Amniotic epithelial cell (primary cell): Measurements from ENCODE around the gene AIFM3.
A peak's percentile ranks its signal among the peaks of the same experiment; 100 is the strongest.

Experiments
- DNase-seq: peaks from one replicate; pipeline ENCODE4 v3.0.0-alpha.2; 2010; ENCODE audit warnings: low read depth

AIFM3 gene

DNA sequence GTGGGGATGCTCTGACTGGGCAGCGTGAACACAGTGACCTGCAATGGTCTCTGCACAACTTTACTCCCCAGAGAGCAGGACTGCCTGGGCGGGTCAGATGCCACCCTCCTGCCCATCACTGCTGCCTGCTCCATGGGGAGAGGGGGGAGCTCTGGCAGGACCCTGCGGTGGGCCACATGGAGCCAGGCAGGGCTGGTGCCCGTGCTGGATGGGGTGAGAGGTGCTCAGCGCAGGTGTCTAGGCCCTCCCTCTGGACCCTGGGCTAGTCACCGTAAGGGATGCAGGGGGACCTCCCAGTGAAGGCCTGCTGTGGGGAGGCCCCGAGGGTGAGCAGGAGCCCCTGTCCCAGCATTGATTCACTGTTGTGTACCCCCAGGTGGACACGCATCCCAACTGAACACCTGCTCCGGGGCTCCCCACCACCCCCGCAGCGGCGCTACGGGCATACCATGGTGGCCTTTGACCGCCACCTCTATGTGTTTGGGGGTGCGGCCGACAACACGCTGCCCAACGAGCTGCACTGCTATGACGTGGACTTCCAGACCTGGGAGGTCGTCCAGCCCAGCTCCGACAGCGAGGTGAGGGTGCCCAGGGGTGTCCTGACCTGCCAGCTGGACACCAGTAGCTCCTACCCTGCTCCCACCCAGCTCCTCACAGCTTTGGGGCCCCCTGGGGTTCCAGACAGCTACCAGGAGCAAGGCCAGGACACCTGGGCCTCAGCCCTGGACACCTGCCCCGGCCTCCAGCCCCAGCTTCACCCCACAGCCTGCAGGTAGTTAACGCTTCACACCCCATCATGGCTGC lies 24.4 kb downstream of the AIFM3 start:
- no peak for DNase-seq

- no peak for DNase-seq
Observed at GRCh38 chr22:20992056-20992442, 25.0 kb downstream of the AIFM3 start.

DNA sequence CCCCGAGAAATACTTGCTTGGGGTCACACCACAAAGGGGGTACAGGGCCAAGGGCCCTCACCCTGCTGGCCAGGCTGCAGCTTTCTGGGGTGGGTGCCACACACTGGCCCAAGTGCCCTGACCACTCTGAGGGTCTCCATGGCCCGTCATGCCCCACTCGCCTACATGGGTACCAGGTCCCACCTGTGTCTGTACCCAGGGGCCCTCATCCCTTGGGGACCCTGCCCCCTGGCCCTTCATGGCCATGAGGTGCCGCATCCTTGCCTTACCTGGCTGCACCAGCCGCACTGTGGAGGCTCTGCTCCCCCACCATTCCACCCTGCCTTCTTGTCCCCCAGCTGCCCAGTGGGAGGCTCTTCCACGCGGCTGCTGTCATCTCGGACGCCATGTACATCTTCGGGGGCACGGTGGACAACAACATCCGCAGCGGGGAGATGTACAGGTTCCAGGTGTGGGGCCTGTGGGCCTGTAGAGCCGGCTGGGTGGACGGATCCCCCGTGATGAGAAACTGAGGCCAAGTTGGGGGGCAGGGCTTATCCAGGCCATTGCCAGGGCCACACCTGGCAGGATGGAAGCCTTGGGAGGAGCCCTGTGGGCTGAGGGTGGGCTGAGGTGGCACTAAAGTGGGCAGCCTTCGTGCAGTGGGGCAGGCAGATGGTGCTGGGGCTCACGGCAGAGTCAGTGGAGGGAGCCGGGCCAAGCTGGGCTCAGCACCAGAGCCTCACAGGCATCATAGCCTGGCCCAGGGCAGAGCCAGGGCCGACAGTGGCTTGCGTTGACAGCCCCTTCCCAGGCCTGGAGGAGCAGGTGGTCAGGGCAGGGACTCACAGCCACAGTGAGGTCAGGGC lies 25.6 kb downstream of the AIFM3 start:
- no peak for DNase-seq

- no peak for DNase-seq
Observed at GRCh38 chr22:20993304-20994127, 26.5 kb downstream of the AIFM3 start.

GRCh38 chr22:20994128-20994901 lies 27.3 kb downstream of the AIFM3 start:
- no peak for DNase-seq

- DNase-seq, result no peak
Observed at GRCh38 chr22:20994902-20995241, 27.8 kb downstream of the AIFM3 start.

GRCh38 chr22:20995329-20996030 lies 28.4 kb downstream of the AIFM3 start:
- DNase-seq, result no peak

- DNase-seq, result no peak
Observed at GRCh38 chr22:20996031-20996410, 29.0 kb downstream of the AIFM3 start.

DNA sequence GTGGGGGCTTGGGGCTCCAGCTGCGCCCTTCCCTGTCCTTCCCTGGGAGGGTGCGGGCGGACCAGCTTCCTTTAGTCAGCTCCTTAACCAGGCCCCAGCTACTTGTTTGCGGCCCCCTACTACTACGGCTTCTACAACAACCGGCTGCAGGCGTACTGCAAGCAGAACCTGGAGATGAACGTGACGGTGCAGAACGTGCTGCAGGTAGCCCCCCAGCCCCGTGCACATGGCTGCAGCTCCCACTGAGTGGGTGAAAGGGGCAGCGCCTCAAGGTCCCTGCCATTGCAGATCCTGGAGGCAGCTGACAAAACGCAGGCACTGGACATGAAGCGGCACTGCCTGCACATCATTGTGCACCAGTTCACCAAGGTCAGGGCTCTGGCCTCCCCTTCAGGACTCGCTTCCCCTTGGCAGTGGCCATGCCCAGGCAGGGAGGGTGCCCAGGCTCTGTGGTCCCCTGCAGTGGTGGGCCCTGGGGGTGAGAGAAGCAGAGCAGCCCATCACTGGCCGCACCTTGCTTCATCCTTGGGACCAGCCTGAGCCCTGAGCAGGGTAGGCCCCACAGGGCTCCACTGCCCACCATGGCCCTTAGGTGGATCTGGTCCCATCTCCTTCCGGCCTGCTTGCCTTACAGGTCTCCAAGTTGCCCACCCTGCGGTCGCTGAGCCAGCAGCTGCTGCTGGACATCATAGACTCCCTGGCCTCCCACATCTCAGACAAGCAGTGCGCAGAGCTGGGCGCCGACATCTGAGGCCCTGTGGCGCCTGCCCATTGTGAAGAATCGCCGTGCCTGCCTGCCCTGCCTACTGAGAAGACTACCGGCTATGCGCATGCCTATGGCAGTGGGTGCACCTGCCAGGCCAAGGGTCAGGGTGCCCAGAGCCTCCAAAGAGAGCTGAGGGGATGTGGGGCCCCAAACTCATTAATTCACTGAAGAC lies 29.8 kb downstream of the AIFM3 start:
- DNase-seq, result no peak

DNA sequence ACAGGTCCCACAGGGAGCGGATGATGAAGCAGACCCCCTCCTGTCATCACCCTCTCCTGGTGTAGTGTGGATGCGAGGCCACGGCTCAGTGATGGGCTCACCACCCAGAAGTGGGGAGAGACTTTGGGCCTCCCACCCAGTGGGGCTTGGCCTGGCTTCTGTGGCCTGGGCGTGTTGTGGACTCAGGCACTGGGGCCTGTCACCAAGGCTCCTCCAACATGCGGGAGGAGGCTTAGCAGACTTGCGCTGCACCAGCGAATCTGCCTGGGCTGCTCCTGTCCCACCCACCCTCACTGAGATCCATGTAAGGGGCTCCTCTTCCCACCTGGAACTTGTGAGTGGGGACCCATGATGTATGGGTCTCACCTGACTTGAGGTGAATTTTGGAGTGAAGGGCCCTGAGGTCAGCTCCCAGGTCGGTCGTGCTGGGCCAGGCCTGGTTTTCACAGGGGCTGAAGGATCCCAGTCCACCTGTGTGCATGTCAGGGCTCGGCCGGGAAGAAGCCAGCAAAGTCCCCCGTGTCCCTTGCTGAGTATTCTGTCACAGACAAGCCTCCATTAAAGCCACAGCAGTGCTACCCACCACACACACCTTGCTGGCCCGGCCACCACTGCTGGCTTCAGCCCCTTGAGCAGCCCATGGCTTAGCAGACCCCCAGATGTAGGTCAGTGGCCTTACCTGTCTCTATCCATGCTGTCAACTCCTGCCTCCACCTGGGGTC lies 30.6 kb downstream of the AIFM3 start:
- no peak for DNase-seq

DNA sequence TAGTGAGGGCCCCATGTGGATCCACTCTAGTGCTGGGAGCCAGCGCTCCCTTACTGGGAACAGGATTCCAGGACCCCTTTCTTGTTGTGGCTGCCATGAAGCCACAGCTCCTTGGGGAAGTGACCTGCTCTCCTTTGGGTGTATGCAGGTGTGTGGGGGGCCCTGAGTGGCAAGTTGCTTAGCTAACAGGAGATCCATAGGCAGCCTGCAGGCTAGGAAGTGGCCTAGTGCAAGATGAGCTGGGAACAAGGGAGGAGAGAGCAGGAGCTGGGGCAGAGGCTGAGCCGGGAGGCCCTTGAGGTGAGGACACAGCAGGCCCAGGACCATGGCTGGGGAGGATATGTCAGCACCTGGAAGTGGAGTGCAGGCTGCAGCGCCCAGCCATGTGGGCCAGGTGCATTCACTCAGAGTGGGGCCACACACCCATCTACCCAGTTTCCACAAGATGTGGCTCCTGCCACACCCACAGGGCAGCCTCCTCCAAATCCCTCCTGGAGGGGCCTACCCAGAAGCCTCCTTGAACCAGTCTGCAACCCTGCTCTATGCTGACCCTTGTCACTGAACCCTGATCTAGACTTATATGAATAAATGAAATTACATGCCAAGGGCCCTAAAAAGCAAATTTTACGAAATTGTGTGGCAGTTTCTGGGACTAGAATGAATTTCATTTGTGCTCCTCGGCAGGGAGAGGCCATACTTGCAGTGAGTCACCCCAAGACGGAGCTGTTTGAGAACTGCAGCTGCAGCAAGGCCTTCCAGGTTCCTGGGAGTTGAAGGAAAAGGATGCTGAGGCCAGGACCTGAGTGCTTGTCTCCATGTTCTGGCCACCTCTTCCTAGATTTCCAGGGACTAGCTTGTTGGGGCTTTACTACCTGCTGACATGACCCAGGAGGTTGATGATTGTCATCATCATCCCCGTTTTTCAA lies 31.6 kb downstream of the AIFM3 start:
- DNase-seq, result peak; percentile 24

- DNase-seq, result no peak
Observed at GRCh38 chr22:20999350-21000206, 32.5 kb downstream of the AIFM3 start.

GRCh38 chr22:21000207-21000986 lies 33.3 kb downstream of the AIFM3 start:
- DNase-seq, result no peak

- no peak for DNase-seq
Observed at GRCh38 chr22:21000987-21001600, 34.0 kb downstream of the AIFM3 start.

- peak; percentile 91 for DNase-seq
Observed at GRCh38 chr22:21001601-21002325, 34.7 kb downstream of the AIFM3 start, which contains the start of gene THAP7. TSS of gene THAP7 (minus strand) at chr22:21002118. CDS start at chr22:21001911, 207 bp downstream.
